ENCODE results near the gene BPIFB1. TPM values are rescaled to one million over a fixed set of nuclear protein-coding genes. Genes with fewer than 3 reads are reported as not detected.

The BPIFB1 gene
- total and polyA plus RNA-seq, 2 of the 8 experiments (the other 6 are each of a cell fraction or from before 2014, with no cell fraction given), result not detected

GRCh38 chr20:33249456-33249855 lies 33.6 kb upstream of the BPIFB1 start:
- Histone ChIP-seq H3K14ac (ENCODE audit: insufficient read length) (no peak overlapping the region), H4K91ac (replicated peaks; ENCODE audit: insufficient read length, low read length) (no peak overlapping the region), H4K5ac (ENCODE audit: insufficient read length, low read depth, low read length) (no peak overlapping the region), H2BK15ac (ENCODE audit: low read length) (no peak overlapping the region), H3K79me1 (ENCODE audit: low read depth, low read length) (no peaks in the 10 kb centered on the region), H4K20me1 (replicated peaks in 1 of 2; ENCODE audit: control insufficient read depth in 1 of 2, insufficient read depth in 2 of 2, low read length in 2 of 2) (no peaks in the 10 kb centered on the region), H3K4me3 (ENCODE audit: extremely low read depth in 1 of 4, insufficient read depth in 2 of 4, low read depth in 3 of 4, low read length in 4 of 4) (no peak overlapping the region), H2BK5ac (ENCODE audit: low read depth, low read length) (no peak overlapping the region), H4K8ac (ENCODE audit: extremely low read depth, insufficient read depth, low read length) (no peak overlapping the region), H2AFZ (ENCODE audit: low read length) (no peak overlapping the region), H3K4ac (replicated peaks; ENCODE audit: insufficient read length, low read depth, low read length) (no peak overlapping the region), H3K9me3 (ENCODE audit: insufficient read depth in 2 of 2, low read depth in 1 of 2, low read length in 1 of 2) (no peaks in the 10 kb centered on the region), H2BK20ac (ENCODE audit: low read length) (no peak overlapping the region), H3K18ac (ENCODE audit: extremely low read depth, low read length) (no peak overlapping the region), H3K27ac (ENCODE audit: low read depth, low read length) (no peak overlapping the region), H2BK120ac (replicated peaks; ENCODE audit: low read depth, low read length) (no peak overlapping the region), H3K36me3 (ENCODE audit: control insufficient read depth in 2 of 4, insufficient read depth in 4 of 4, low read length in 3 of 4) (no peaks in the 10 kb centered on the region), H3K23me2 (ENCODE audit: low read depth, low read length) (no peaks in the 10 kb centered on the region), H3K56ac (replicated peaks; ENCODE audit: insufficient read length, low read depth, low read length) (no peak overlapping the region), H2BK12ac (ENCODE audit: low read depth, low read length) (no peak overlapping the region), H3K79me2 (ENCODE audit: control insufficient read depth in 1 of 2, insufficient read depth in 2 of 2, low read length in 2 of 2) (no peaks in the 10 kb centered on the region), H2AK5ac (ENCODE audit: low read depth, low read length) (no peak overlapping the region), H3K23ac (ENCODE audit: insufficient read length) (no peak overlapping the region), H3K9ac (replicated peaks in 1 of 4; ENCODE audit: extremely low read depth in 1 of 4, low read depth in 3 of 4, low read length in 3 of 4) (no peak overlapping the region; a peak in 1 of 7 replicates), H3K4me2 (ENCODE audit: insufficient read depth in 1 of 2, low read depth in 2 of 2, low read length in 2 of 2) (no peak overlapping the region), H3K4me1 (replicated peaks in 1 of 4; ENCODE audit: control insufficient read depth in 3 of 4, insufficient read depth in 4 of 4, low read length in 3 of 4) (no peaks in the 10 kb centered on the region), H3K27me3 (replicated peaks in 1 of 4; ENCODE audit: control insufficient read depth in 3 of 4, extremely low read depth in 1 of 4, insufficient read depth in 3 of 4, low read length in 3 of 4) (no peaks in the 10 kb centered on the region)
- FAIRE-seq (no peak), DNase-seq (ENCODE audit: low read depth in 1 of 2, low spot score in 2 of 2) (no peak)
- 90% methylated on average over 1 of the region's 1 CpG; no CpG with 5 or more reads in 1 of the 2 experiments for WGBS, 2 experiments (ENCODE audit: extremely low coverage in 1 of 2, insufficient coverage in 1 of 2, insufficient read length in 1 of 2, insufficient replicate concordance in 2 of 2, low coverage in 1 of 2, low lambda C conversion rate in 2 of 2, missing lambda C conversion rate in 1 of 2)
- ChIA-PET CTCF (ENCODE audit: partially characterized antibody) (interaction anchor here (0.6 to 2.5 kb wide), 5 partner anchors 12 to 157 kb away, joined by 3 to 11 read pairs (median 5); partner anchors contain the start of gene BPIFA1), POLR2A (ENCODE audit: partially characterized antibody) (no interaction called here)
- no peak for TF ChIP-seq SAP30 (IDR thresholded peaks at IDR 0.05; ENCODE audit: insufficient read depth, insufficient replicate concordance, low read length)
- no peak for TF ChIP-seq MAX (IDR thresholded peaks at IDR 0.05)
- no peak for TF ChIP-seq RAD21 (IDR thresholded peaks at IDR 0.05 in 1 of 2, conservative IDR thresholded peaks at IDR 0.05 in 1 of 2; ENCODE audit: low read depth in 2 of 2, low read length in 2 of 2)
- TF ChIP-seq BCL11A (IDR thresholded peaks at IDR 0.05; ENCODE audit: low read depth in 2 of 2, low read length in 2 of 2), result no peak
- no peak for TF ChIP-seq RFX5 (IDR thresholded peaks at IDR 0.05; ENCODE audit: borderline replicate concordance, low read depth, low read length)
- no peak for TF ChIP-seq CEBPB (IDR thresholded peaks at IDR 0.05; ENCODE audit: low read depth, low read length)
- no peak for TF ChIP-seq GTF2F1 (IDR thresholded peaks at IDR 0.05; ENCODE audit: borderline replicate concordance, low read depth, low read length)
- no peak for TF ChIP-seq EZH2 (IDR thresholded peaks at IDR 0.05; ENCODE audit: low read depth, low read length, severe bottlenecking)
- no peak for TF ChIP-seq POLR2AphosphoS5 (IDR thresholded peaks at IDR 0.05; ENCODE audit: low read depth, low read length)
- no peak for TF ChIP-seq KDM5A (IDR thresholded peaks at IDR 0.05; ENCODE audit: low read length)
- TF ChIP-seq CTBP2 (IDR thresholded peaks at IDR 0.05; ENCODE audit: borderline replicate concordance, insufficient read depth, insufficient read length, low read length), result no peak
- no peak for TF ChIP-seq SRF (IDR thresholded peaks at IDR 0.05; ENCODE audit: low read depth, low read length)
- TF ChIP-seq SIRT6 (IDR thresholded peaks at IDR 0.05; ENCODE audit: low read length), result no peak
- no peak for TF ChIP-seq BACH1 (IDR thresholded peaks at IDR 0.05; ENCODE audit: low read length)

Measured in H1 (cell line).